Spleen (tissue), 11 donors: ENCODE results near the gene UGT3A1. TPM values are rescaled to one million over a fixed set of nuclear protein-coding genes. Genes with fewer than 3 reads are reported as not detected.

Source experiments
- DNase-seq: peaks from one replicate; pipeline ENCODE4 v3.0.0-alpha.2; 2020
- H3K27ac ChIP-seq, 8 donors: fragments of 200-600 bp; sonication (generic) in 7 of 8; 1 replicate in 4 of 8; 2 replicates in 4 of 8; pipeline versions ENCODE4 v1.5.0 to v1.8.0; 2016 to 2021; ENCODE audit warnings: inconsistent platforms in 4 of 8, mild to moderate bottlenecking in 4 of 8, moderate library complexity in 1 of 8
- H3K27me3 ChIP-seq, 7 donors: fragments of 200-600 bp; sonication (generic) in 6 of 7; replicated peaks in 1 of 7; 1 replicate in 4 of 7; 2 replicates in 3 of 7; pipeline versions ENCODE4 v1.5.0 to v1.8.0; 2016 to 2021; ENCODE audit warnings: inconsistent platforms in 3 of 7, mild to moderate bottlenecking in 1 of 7
- H3K36me3 ChIP-seq, 6 donors: fragments of 200-600 bp; sonication (generic) in 5 of 6; 1 replicate in 4 of 6; 2 replicates in 2 of 6; pipeline versions ENCODE4 v1.5.0 to v1.8.0; 2016 to 2021; ENCODE audit warnings: inconsistent platforms in 2 of 6
- H3K4me1 ChIP-seq, 6 donors: fragments of 200-600 bp; sonication (generic) in 5 of 6; 1 replicate in 3 of 6; 2 replicates in 3 of 6; pipeline versions ENCODE4 v1.5.0 to v1.8.0; 2016 to 2021; ENCODE audit warnings: inconsistent platforms in 3 of 6
- H3K4me3 ChIP-seq, 8 donors: fragments of 200-600 bp; sonication (generic) in 7 of 8; 1 replicate in 4 of 8; 2 replicates in 4 of 8; pipeline versions ENCODE4 v1.5.0 to v1.8.0; 2016 to 2021; ENCODE audit warnings: inconsistent platforms in 4 of 8, mild to moderate bottlenecking in 4 of 8, moderate library complexity in 2 of 8
- H3K9me3 ChIP-seq, 8 donors: fragments of 200-600 bp; sonication (generic) in 7 of 8; 1 replicate in 4 of 8; 2 replicates in 4 of 8; pipeline versions ENCODE4 v1.5.0 to v1.8.0; 2016 to 2021; ENCODE audit warnings: inconsistent platforms in 4 of 8
- POLR2A ChIP-seq, 3 donors: fragments of 450-650 bp; IDR thresholded peaks; one replicate each; pipeline ENCODE4 v1.5.1; 2017; ENCODE audit warnings: antibody characterized with exemption in 3 of 3, mild to moderate bottlenecking in 1 of 3
- POLR2AphosphoS5 ChIP-seq, 3 donors: sonication (generic); formaldehyde crosslinking; IDR thresholded peaks; one replicate each; pipeline ENCODE4 v1.5.1; 2017; ENCODE audit warnings: antibody characterized with exemption in 3 of 3
- WGBS, 5 donors: extraction: QIAGEN DNeasy Blood & Tissue Kit in 3 of 5; methylation state at CpG; one replicate each; pipeline versions ENCODE4 v1.1.5 to v1.1.7; 2013 to 2018; 5-methylcytosine and 5-hydroxymethylcytosine counted together
- intact Hi-C: fragments of 100-400 bp; cut with DNase I; formaldehyde crosslinking; loops from one replicate; pipeline ENCODE4 v1.15.0; 2023; ENCODE audit warnings: low total_unique reads
- polyA plus RNA-seq, 3 donors: library from polyadenylated mRNA; stranded (reverse); fragments of 200-250 nt; gene quantifications; one replicate each; pipeline ENCODE4 v1.2.1, GENCODE V29; 2013
- total RNA-seq, 7 donors: library from RNA; depleted of rRNA in 3 of 7; stranded (reverse); fragments of >200 nt in 3 of 7; fragmentation: NEBNext Ultra II Directional in 4 of 7; extraction: Animal tissue kit (Norgen Biotek cat#: 25700) in 4 of 7; gene quantifications; one replicate each; pipeline versions ENCODE4 v1.1.0 to v1.2.1, GENCODE V29; 2016 to 2021
- TF ChIP-seq, protein P1 (sequence below), 11 experiments: fragments of 200-600 bp in 7 of 11; fragments of 450-650 bp in 4 of 11; sonication (generic) in 4 of 11; IDR thresholded peaks in 8 of 11; conservative IDR thresholded peaks in 3 of 11; 1 replicate in 7 of 11; 2 replicates in 4 of 11; pipeline versions ENCODE4 v1.4.0 to v1.8.0; 2016 to 2021; ENCODE audit warnings: antibody characterized with exemption in 11 of 11, inconsistent platforms in 4 of 11, mild to moderate bottlenecking in 1 of 11
- donor health status: healthy with polysubstance abuse.
- donor health status: DM: no; HTN: no; CAD: no; lungs with moderate emphysema.
- donor health status: DM: no; HTN: no; CAD: no.
- donor health status: Bipolar disorder and iron deficiency.
- donor health status: healthy.
- donor health status: DM: no; HTN: no; CAD: no.
- donor health status: DM: yes; HTN: yes; CAD: no.

Gene UGT3A1
- total and polyA plus RNA-seq, 10 donors = not detected

DNA sequence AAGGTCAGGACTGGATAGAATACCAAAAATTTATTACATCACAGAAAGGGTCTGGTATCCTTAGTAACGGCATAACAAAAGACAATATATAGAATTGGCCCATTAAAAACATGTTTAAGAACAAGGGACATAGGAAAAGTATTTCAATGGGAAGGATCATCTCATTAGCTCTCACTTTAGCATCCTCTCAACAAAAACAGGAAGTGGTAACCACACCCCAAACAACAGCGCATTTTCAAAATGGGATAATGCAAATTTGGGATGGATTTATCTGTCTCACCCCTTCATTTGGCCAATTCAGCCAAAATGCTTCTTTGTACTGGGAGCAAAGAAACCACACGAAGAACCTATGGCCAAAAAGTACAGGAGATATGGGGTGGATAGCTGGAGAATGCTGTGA, 9.8 kb upstream of the UGT3A1 start:
- Histone ChIP-seq H3K27me3 (no peaks in the 10 kb centered on the region), H3K4me3 (no peak overlapping the region), H3K36me3 (no peaks in the 10 kb centered on the region), H3K27ac (no peak overlapping the region), H3K4me1 (no peaks in the 10 kb centered on the region), H3K9me3 (no peaks in the 10 kb centered on the region)
- intact Hi-C loops = no loop called here
- TF ChIP-seq POLR2A (IDR thresholded peaks at IDR 0.05) (no peak), POLR2AphosphoS5 (IDR thresholded peaks at IDR 0.05) (no peak)
- TF ChIP-seq, protein P1, sequence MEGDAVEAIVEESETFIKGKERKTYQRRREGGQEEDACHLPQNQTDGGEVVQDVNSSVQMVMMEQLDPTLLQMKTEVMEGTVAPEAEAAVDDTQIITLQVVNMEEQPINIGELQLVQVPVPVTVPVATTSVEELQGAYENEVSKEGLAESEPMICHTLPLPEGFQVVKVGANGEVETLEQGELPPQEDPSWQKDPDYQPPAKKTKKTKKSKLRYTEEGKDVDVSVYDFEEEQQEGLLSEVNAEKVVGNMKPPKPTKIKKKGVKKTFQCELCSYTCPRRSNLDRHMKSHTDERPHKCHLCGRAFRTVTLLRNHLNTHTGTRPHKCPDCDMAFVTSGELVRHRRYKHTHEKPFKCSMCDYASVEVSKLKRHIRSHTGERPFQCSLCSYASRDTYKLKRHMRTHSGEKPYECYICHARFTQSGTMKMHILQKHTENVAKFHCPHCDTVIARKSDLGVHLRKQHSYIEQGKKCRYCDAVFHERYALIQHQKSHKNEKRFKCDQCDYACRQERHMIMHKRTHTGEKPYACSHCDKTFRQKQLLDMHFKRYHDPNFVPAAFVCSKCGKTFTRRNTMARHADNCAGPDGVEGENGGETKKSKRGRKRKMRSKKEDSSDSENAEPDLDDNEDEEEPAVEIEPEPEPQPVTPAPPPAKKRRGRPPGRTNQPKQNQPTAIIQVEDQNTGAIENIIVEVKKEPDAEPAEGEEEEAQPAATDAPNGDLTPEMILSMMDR (IDR thresholded peaks at IDR 0.05 in 8 of 11, conservative IDR thresholded peaks at IDR 0.05 in 3 of 11) = no peak
- DNase-seq = no peak
- 80 to 90% (median 86%) methylated on average over 3 of the region's 3 CpGs for WGBS, 5 donors

DNA sequence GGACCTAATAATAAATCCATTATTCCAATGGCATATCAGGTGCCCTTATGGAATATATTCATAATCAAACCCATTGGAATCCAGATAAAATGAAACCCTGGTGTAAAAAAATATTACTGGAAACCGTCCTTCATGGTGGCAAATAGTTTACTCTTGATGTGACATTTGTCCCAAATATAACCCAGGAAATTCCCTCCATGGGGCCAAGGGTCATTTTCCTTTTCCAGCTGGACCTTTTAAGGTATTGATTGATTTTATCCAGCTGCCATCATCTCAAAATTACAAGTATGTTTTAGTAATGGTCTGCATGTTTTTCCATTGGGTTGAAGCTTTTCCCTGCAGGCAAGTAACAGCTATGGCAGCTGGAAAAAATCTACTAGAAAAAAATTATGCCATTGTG, 8.4 kb upstream of the UGT3A1 start:
- Histone ChIP-seq H3K36me3 (no peaks in the 10 kb centered on the region), H3K4me3 (no peak overlapping the region), H3K27me3 (no peaks in the 10 kb centered on the region), H3K4me1 (no peaks in the 10 kb centered on the region), H3K27ac (no peak overlapping the region), H3K9me3 (no peaks in the 10 kb centered on the region)
- TF ChIP-seq POLR2A (IDR thresholded peaks at IDR 0.05) (no peak), POLR2AphosphoS5 (IDR thresholded peaks at IDR 0.05) (no peak)
- TF ChIP-seq, protein P1 (IDR thresholded peaks at IDR 0.05 in 8 of 11, conservative IDR thresholded peaks at IDR 0.05 in 3 of 11) = no peak
- WGBS, 5 donors = 53 to 80% (median 77%) methylated on average over 1 of the region's 1 CpG
- DNase-seq = no peak
- intact Hi-C loops = no loop called here

DNA sequence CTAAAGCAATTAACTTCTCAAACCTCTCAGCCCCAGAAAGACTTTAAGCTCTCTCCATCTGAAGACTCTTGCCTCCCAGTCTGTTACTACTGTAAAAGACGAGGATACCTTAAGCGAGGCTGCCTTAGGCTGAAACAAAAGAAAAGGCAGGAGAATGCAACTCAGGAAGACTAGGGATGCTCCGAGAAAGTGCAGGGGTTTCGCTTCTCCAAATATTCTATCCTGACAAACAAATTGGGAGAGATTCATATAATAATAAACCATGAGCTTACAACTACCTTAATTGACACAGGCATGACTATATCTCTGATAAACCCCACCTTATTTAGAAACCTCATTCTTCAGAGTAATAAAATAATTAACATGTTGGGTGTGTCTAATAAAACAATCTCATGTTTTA, 4.9 kb upstream of the UGT3A1 start:
- Histone ChIP-seq H3K4me1 (no peaks in the 10 kb centered on the region), H3K4me3 (no peak overlapping the region), H3K27me3 (peaks cover 0 to 6% (median 0%) of the 10 kb centered on the region in 7 donors), H3K36me3 (no peaks in the 10 kb centered on the region), H3K27ac (no peak overlapping the region), H3K9me3 (no peaks in the 10 kb centered on the region)
- DNase-seq = no peak
- intact Hi-C loops = no loop called here
- no peak for TF ChIP-seq POLR2A (IDR thresholded peaks at IDR 0.05)
- TF ChIP-seq POLR2AphosphoS5 (IDR thresholded peaks at IDR 0.05) = no peak
- TF ChIP-seq, protein P1 (IDR thresholded peaks at IDR 0.05 in 8 of 11, conservative IDR thresholded peaks at IDR 0.05 in 3 of 11) = no peak
- WGBS, 5 donors = 83 to 96% (median 86%) methylated on average over 4 of the region's 4 CpGs

DNA sequence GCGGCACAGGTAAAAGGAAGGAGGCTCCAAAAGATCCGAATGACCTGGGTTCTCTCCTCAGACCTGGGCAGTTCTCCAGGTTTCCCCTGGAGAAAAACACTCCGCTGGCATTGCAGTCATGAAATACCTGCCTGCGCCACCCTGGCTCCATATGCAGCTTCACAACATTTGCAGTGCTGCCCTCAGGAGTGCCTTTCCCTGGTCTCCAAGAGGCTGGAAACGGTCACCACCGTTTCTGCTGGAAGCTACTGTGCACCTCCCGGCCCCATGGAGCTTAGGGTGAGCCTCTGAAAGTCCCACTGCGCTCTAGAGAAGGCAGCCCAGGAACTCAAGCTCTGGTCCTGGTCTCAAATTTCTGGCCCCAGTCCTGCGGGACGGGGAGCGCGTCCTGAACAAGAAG, 670 bp downstream of the UGT3A1 start:
- Histone ChIP-seq H3K9me3 (no peaks in the 10 kb centered on the region), H3K36me3 (no peaks in the 10 kb centered on the region), H3K4me1 (no peaks in the 10 kb centered on the region), H3K4me3 (no peak overlapping the region), H3K27me3 (peaks cover 0 to 19% (median 0%) of the 10 kb centered on the region in 7 donors), H3K27ac (no peak overlapping the region)
- DNase-seq = no peak
- 30 to 43% (median 42%) methylated on average over 9 to 12 of the region's 12 CpGs for WGBS, 5 donors
- TF ChIP-seq POLR2A (IDR thresholded peaks at IDR 0.05) (no peak), POLR2AphosphoS5 (IDR thresholded peaks at IDR 0.05) (no peak)
- TF ChIP-seq, protein P1 (IDR thresholded peaks at IDR 0.05 in 8 of 11, conservative IDR thresholded peaks at IDR 0.05 in 3 of 11) = no peak
- intact Hi-C loops = no loop called here
